GM19239 (cell line): Measurements from ENCODE around the gene CCNY.
A peak's percentile ranks its signal among the peaks of the same experiment; 100 is the strongest.
"Not testable (repeated sequence)": the region's sequence is repeated elsewhere in the genome, so short reads cannot be mapped to it uniquely, and the experiment has no call there.

Experiments used
- DNase-seq: peaks from one replicate; pipeline ENCODE4 v3.0.0; 2011; ENCODE audit warnings: low spot score; ENCODE audit not compliant: insufficient read length
- FAIRE-seq: peaks from 2 replicates; lab custom pipeline; 2011; peaks lifted over from hg19 to GRCh38; lab: Jason Lieb, UNC

Gene CCNY

DNA sequence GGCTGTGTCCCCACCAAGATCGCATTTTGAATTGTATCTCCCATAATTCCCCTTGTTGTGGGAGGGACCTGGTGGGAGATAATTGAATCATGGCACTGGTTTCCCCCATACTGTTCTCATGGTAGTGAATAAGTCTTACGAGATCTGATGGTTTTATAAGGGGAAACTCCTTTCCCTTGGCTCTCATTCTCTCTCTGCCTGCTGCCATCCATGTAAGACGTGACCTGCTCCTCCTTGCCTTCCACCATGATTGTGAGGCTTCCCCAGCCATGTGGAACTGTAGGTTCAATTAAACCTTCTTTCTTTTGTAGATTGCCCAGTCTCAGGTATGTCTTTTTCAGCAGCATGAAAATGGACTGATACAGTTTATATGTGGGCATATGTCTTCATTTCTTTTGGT lies 201.6 kb downstream of the CCNY start:
- not testable (repeated sequence) for FAIRE-seq, DNase-seq

DNA sequence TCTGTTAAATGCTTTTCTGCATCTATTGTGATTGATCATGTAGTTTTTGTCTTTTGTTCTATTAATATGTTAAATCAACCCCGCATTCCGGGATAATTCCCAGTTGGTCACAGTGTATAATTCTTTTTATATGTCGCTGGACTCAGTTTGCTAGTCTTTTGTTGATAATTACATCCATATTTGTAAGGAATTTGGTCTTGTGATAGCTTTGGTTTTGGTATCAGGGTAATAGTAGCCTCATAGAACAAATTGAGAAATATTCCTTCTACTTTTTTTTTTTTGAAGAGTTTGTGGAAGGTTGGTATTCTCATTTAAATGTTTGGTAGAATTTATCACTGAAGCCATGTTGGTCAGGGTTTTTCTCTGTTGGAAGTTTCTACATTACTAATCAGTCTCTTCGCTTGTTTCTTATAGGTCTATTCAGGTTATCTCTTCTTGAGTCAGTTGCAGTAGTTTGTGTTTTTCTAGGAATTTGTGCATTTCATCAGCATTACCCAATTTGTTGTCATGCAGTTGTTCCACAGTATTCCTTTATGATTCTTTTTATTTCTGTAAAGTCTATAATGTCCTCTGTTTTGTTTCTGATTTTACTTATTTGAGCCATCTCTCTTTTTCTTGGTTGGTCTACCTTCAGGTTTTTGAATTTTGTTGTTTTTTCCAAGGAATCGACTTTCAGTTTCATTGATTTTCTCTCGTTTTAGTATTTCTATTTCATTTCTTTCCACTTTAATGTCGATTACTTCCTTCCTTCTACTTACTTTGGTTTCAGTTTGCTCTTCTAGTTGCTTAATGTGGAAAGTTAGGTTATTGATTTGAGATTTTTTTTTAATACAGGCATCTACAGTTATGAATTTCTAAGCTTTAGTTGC lies 204.2 kb downstream of the CCNY start:
- FAIRE-seq (peak; percentile 23), DNase-seq (no peak)

DNA sequence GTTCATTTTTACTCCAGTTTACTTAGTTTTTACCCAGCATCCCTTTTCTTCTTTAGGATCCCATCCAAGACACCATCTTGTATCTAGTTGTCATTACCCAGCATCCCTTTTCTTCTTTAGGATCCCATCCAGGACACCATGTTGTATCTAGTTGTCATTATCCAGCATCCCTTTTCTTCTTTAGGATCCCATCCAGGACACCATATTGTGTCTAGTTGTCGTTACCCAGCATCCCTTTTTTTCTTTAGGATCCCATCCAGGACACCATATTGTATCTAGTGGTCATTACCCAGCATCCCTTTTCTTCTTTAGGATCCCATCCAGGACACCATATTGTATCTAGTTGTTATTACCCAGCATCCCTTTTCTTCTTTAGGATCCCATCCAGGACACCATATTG lies 205.4 kb downstream of the CCNY start:
- FAIRE-seq, result no peak

DNA sequence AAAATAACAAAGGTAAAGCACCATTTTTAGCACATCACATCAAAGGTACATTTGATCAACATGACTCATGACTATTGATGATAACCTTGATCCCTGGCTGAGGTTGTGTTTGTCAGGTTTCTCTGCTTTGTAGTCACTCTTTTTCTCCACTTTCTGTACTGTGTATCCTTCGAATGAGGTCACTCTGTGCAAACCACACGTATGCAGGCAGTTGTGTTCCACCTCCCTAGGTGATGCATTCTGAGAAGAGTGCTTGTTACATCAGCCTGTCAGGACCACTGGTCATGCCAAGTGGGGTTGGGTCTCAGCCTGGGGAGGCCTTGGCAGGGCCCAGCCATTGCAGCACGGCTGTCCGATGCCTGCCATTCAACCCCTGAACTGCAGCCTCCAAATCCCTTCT lies 206.0 kb downstream of the CCNY start:
- DNase-seq (no peak), FAIRE-seq (no peak)

More for the DNA sequence above, 205.4 kb downstream of the CCNY start:
- DNase-seq, result no peak

DNA sequence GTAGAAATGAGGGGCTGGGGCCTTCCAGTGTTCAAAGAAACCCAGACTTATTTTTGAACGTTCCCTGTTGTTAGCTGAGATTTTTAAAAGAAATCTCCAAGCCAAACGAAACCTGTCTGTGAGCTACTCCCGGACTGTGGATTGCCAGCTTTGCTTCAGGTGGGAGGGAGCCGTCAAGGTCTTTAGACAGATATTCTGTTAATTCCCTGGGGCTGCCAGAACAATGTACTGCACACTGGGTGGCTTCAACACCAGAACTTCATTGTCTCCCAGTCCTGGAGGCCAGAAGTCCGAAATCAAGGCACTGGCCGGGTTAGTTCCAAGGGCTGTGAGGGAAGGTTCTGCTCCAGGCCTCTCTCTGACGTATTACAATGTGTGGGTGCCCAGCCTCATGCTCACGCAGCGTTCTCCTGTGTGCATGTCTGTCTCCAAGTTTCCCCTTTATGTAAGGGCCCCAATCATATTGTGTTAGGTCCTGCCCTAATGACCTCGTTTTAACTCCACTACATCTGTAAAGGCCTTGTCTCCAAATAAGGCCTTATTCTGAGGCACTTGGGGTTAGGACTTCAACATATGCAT lies 208.9 kb downstream of the CCNY start:
- DNase-seq (no peak), FAIRE-seq (no peak)

DNA sequence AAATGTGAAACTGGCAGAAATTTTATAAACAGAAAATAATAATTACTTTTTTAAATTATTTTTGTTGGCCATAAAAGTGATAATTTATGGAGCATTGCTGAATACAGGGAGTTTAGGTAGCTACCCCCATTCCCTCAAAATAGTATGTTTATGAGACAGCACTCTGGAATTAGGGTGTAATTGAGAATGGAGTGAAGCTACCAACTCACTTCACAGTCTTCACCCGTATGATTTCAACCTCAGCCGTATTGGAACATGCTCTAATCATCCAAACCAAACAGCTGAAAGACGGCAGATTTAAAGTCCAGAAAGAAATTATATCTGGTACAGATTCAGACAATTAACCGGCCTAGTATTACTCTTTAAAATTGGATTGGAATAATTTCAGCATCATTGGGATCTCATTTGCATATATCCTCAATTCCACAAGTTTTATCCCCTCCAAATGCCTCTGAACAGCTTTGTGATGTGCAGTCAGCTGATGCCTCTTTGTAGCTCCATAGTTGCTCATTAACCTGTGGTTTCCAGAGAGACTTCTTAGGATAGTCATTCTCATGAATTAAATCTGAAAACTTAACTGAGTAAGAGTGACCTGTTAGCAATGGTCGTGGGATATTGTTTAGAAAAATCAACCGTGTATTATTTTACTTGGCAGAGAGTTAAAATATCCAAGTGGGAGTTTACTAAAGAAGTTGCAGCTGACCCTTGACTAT lies 209.7 kb downstream of the CCNY start:
- DNase-seq, result no peak

DNA sequence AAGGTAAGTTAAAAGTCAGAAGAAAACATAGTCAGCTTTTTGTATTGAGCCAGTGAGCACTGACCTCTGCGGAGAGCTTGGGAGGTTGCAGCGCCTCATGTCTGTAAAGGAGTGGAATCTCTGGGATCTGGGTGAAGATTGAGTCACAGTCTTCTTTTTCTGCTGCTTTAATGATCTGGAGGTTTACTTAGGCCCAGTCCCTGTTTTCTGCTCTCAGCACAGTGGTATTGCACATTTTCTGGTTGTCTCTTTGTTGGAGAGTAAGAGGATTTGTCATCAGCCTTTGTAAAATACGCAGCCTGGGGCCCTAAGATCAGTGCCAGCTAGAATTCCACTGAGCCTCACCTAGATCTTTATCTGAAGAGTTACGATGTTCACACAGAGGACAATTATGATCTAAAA lies 210.5 kb downstream of the CCNY start:
- no peak for DNase-seq
- no peak for FAIRE-seq

More for the DNA sequence above, 209.7 kb downstream of the CCNY start:
- FAIRE-seq, result no peak

DNA sequence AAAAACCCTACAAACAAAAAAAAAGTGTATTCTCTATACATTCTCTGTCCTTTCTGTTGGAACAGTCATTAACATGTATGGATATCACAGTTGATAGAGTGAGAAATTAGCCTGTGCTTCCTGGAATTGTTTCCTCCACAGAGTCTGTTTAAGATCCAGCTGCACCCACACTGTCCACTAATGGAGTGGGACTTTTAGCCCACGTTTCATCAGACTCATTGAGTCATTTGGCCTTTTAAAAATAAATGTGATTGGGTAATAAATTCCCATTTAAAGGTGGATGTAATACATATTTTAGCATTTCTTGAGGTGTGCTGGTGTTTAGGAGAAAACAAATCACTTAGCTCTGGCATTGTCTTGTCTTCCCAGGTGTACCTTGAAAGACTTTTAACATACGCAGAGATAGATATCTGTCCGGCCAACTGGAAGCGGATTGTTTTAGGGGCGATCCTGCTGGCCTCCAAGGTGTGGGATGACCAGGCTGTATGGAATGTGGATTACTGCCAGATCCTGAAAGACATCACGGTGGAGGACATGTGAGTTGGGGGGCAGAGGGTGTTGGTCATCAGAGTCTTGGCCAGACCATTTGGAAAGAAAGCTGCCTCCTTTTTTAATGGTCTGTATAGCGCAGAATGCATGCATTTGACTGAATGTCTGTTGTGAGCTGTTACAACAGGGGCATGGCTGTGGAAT lies 216.5 kb downstream of the CCNY start:
- no peak for FAIRE-seq
- DNase-seq, result no peak

DNA sequence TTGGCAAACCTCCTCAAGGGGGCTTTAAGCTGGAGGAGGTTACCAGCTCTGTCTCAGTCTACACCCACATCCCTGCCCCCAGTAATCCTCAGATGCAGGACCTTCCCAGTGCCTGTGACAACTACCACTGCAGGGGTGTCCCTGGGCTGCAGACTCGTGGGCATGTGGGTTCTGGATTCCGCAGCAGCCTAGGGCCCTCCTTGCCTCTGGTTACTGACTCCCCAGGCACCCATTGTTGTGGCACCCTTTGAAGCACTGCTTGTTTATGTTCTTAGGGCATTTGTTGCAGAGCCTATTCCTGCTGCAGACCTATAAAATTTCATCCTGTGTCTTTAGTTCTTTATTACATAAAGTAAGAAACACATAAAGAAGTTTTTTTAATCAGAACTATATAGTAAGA lies 217.7 kb downstream of the CCNY start:
- DNase-seq (no peak), FAIRE-seq (no peak)

DNA sequence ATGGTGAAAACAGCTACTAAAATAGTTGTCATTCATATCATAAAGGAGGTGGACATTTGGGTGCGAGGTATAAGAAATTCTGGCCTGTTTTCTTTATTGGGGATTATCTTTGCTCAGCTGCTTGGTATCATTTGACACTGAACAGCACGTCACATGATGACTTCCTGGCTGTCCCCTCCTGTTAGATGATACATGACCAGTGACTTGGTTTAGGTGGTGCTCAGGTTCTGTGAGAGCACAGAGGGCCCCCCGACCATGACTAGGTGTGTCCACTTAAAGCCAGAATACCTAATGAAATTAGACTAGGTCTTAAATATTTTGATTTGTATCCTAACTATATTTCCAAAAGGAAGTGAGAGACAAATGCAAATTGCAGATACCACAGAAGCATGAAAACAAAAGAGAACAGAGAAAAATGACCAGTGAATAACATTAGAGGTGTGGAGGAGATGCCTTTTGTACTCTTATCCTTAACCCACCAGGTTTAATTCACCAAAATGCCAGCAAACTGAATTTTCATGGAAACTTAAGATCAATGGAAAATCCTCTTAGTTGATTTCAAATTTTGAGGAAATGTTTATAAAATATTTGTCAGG lies 218.2 kb downstream of the CCNY start:
- no peak for DNase-seq
- FAIRE-seq, result no peak

DNA sequence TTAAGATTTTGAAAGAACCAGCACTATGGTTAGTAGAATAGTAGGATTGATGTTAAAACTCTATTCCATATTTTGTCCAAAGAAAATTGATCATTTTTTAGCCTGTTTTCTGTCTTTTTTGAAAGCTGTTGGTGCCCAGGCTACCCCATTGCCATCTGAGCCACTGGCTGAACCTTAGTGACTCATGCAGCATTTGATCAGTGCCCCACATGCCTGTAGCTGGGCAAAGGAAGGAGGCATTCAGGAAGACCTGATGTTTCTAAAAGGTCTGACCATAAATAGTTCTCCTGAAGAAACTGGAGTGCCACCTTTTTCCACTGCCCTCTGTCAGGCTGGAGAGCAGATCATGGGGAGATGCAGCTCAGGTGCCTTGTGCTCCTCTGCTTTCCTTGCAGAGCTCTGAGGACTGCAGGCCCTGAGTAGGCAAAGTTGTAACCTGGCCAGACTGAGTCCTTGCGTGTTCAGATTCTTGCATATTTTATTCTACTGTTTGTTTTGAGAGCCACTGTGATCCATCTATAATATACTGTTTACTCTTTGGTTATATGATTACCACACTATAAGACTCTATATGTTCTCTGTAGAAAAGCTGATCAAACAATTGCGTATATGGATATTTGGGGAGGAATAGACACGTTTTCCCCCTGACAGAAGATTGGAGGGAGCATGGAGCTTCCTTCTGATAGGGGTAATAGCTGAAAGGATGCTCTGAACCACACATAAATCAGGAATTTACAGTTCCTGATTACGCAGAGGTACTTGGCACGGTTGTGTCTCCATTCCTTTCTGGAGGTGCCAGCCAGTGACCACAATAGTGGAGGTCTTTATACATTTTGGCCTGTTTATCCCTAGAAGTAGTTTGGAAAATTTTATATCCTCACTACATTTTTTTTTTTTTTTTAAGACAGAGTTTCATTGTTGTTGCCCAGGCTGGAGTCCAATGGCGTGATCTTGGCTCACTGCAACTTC lies 219.9 kb downstream of the CCNY start:
- FAIRE-seq (no peak), DNase-seq (no peak)

DNA sequence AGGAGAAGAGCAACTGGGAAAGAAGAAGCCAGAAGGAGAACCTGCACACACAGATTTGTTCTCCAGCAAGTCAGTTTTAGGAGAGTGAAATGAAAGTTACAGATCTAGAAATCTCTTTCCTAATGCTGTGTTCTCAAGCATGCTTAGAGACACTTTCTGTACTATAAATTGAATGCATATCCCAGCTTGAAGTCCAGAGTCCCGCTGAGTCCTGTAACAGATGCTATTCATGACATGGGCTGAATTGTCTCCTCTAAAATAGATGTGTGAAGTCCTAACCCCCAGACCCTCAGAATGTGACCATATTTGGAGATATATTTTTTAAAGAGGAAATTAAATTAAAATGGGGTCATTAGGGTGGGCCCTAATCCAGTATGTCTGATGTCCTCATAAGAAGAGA lies 222.0 kb downstream of the CCNY start:
- no peak for FAIRE-seq

DNA sequence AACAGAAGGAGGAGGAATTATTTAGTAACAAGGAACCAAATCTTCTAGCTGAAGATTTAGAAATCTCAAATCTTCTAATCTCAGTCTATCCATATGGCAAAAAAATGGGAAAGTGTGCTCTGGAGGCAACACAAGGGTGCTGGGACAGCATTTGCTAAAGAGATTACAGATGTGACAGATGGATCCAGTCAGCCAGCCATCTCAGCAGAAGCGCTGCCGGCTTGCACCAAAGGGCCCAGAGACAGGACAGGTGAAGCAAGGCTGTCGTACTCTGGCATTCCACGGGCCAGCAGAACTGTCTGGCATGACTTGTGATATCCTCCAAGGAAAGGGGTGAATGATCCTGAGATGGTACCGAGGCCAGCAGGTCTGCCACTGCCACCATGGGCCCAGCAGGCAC lies 223.1 kb downstream of the CCNY start:
- FAIRE-seq (no peak), DNase-seq (no peak)

More for the DNA sequence above, 222.0 kb downstream of the CCNY start:
- DNase-seq, result no peak

DNA sequence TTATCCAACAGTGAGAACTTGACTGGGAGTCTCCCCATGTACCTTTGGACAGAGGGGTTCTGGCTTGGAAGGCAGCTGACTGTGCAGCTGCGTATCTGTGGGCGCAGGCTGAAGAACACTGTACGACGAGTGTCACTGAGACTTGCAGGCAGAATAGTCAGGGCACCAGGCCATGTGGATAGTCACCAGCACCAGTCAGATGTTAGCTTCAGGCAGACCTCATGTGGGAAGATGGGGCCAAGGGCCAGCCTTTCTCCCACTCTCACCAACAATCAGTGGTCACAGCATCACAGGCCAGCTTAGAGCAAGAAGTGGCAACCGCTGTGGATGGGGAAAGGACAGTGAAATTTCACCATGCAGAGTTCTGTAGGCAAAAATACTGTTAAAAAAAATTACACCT lies 225.4 kb downstream of the CCNY start:
- DNase-seq (no peak), FAIRE-seq (no peak)

DNA sequence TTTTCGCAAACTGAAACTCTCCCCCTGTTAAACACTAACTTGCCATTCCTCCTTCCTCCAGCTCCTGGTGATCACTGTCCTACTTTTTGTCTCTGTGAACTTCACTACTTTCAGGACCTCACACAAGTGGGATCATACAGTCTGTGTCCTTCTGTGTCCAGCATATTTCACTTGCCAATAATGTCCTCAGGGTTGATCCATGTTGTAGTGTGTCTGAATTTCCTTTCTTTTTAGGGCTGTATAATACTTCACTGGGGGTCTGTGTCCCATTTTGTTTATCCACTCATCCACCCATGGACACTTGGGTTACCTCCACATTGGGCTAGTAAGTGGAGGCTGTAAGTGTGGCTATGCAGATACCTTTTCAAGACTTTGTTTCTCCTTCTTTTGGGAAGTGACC lies 226.1 kb downstream of the CCNY start:
- FAIRE-seq (no peak), DNase-seq (no peak)

DNA sequence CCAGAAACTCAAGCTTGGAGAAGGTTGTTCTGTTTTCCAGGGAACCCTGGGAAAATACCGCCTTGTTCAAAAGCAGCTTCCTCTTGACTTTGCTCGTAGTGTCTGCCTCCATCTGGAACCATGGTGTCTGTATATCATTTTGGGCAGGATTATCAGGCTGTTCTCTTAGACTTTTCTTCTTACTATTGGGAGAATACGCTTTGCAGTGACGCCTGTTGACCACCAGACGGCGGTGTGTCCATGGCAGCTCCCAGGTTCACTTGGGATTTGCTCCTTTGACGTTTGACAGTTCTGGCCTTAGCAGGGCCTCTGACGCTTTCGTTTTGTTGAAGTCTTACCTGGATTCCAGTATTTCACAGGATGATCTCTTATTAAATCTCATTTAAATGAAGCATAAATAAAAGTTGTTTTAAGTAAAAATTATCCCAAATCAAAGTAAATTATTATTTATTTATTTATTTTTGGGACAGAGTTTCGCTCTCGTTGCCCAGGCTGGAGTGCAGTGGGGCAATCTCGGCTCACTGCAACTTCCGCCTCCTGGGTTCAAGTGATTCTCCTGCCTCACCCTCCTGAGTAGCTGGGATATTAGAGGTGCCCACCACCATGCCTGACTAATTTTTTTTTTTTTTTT lies 227.1 kb downstream of the CCNY start:
- FAIRE-seq, result peak; percentile 95
- DNase-seq, result peak; percentile 54

DNA sequence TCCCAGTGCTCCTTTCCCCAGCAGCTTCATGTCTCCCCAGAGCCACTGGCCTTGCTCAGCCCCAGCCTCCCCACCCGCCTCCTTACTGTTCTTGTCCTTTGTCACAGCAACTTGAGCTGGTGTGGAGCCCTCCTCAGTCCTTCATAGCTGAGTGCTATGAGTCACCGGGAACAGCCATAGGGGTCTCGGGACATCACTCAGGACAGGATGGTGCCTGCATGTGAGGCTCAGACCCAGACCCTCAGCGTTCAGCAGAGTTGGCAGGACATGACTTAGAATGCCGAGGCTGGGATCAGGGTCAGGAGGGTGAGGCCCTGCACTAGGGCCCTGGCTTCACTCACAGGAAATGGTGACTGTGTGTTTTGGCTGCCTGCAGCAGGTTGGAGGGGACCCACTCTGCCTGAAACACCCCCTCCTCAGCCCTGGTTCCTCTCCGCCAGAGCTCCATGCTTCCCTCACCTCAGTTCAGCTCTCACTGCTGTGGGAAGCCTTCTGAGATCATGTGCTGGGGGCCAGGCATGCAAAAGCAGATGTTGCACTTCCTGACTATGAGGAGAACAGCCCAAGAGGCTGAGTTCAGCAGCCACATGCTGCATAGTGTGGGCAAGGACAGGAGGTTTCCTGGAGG lies 228.1 kb downstream of the CCNY start:
- no peak for DNase-seq

DNA sequence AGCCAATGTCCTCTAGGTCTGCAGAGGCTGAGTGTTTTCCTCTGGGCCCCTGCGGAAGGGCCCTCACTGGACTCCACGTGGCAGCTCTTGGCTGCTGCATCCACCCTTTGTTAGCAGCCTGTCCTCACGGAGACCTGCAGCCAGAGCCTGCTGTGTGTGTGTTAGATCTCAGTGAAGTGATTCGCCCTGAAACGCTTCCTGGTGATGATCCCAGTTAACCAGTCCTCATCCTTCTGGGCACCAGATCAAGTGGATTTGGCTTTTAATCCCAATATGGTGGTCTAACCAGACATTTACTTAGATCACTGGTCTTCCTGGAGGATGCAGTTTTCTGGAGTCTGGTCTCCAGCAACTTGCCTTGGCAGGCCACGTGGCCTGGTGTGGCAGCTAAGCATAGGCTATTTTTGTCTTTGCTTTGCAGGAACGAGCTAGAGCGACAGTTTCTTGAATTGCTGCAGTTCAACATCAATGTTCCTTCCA lies 229.3 kb downstream of the CCNY start:
- FAIRE-seq (no peak), DNase-seq (no peak)

More for the DNA sequence above, 228.1 kb downstream of the CCNY start:
- peak; percentile 60 for FAIRE-seq
